Liver (tissue), 9 donors: Measurements from ENCODE around the gene TWIST1. TPM values are rescaled to one million over a fixed set of nuclear protein-coding genes. Genes with fewer than 3 reads are reported as not detected.

ENCODE experiments used
- DNase-seq: peaks from one replicate; pipeline ENCODE4 v3.0.0-alpha.2; 2017; ENCODE audit warnings: low spot score
- H3K27ac ChIP-seq, 2 donors: one replicate each; pipeline ENCODE4 v1.7.0; 2013; ENCODE audit warnings: inconsistent platforms in 2 of 2, low read length in 2 of 2, control low read depth in 1 of 2, low read depth in 1 of 2, mild to moderate bottlenecking in 1 of 2
- H3K27me3 ChIP-seq, 4 donors: one replicate each; pipeline versions ENCODE4 v1.6.1 to v1.7.0; 2013; ENCODE audit warnings: low read length in 3 of 4, inconsistent platforms in 1 of 4, mild to moderate bottlenecking in 1 of 4, moderate library complexity in 1 of 4; ENCODE audit not compliant: control insufficient read depth in 4 of 4, insufficient read depth in 4 of 4
- H3K36me3 ChIP-seq, 4 donors: one replicate each; pipeline versions ENCODE4 v1.6.1 to v1.7.0; 2013; ENCODE audit warnings: low read length in 3 of 4, mild to moderate bottlenecking in 3 of 4, low read depth in 1 of 4, moderate library complexity in 1 of 4; ENCODE audit not compliant: control insufficient read depth in 4 of 4, insufficient read depth in 3 of 4
- H3K4me1 ChIP-seq, 4 donors: one replicate each; pipeline versions ENCODE4 v1.6.1 to v1.7.0; 2013; ENCODE audit warnings: low read length in 3 of 4, mild to moderate bottlenecking in 3 of 4, moderate library complexity in 1 of 4; ENCODE audit not compliant: control insufficient read depth in 4 of 4, insufficient read depth in 4 of 4
- H3K4me3 ChIP-seq, 3 donors: one replicate each; pipeline versions ENCODE4 v1.6.1 to v1.7.0; 2013; ENCODE audit warnings: low read length in 3 of 3, control low read depth in 1 of 3, low read depth in 1 of 3, mild to moderate bottlenecking in 1 of 3
- H3K9ac ChIP-seq, 2 donors: one replicate each; pipeline ENCODE4 v1.7.0; 2013; ENCODE audit warnings: low read length in 2 of 2, mild to moderate bottlenecking in 2 of 2, moderate library complexity in 2 of 2, control low read depth in 1 of 2, low read depth in 1 of 2
- H3K9me3 ChIP-seq, 4 donors: one replicate each; pipeline versions ENCODE4 v1.6.1 to v1.7.0; 2013; ENCODE audit warnings: low read length in 3 of 4; ENCODE audit not compliant: control insufficient read depth in 4 of 4
- CTCF ChIP-seq: fragments of 150-350 bp; IDR thresholded peaks from 2 replicates; pipeline ENCODE4 v1.5.1; 2017; ENCODE audit warnings: improper control_type of control experiment, low read depth, low read length; ENCODE audit not compliant: missing input control
- EGR1 ChIP-seq, 2 donors: IDR thresholded peaks; 2 replicates each; pipeline ENCODE4 v1.6.1; 2016 to 2018; ENCODE audit warnings: antibody characterized with exemption in 2 of 2, low read depth in 2 of 2
- FOXA1 ChIP-seq: IDR thresholded peaks from 2 replicates; pipeline ENCODE4 v1.6.1; 2016; ENCODE audit warnings: antibody characterized with exemption
- FOXA2 ChIP-seq: IDR thresholded peaks from 2 replicates; pipeline ENCODE4 v1.6.1; 2016; ENCODE audit warnings: antibody characterized with exemption
- GABPA ChIP-seq, 2 donors: IDR thresholded peaks in 1 of 2; conservative IDR thresholded peaks in 1 of 2; 2 replicates each; pipeline ENCODE4 v1.6.1; 2016; ENCODE audit warnings: antibody characterized with exemption in 2 of 2, mild to moderate bottlenecking in 1 of 2, moderate library complexity in 1 of 2
- HNF4G ChIP-seq: IDR thresholded peaks from 2 replicates; pipeline ENCODE4 v1.6.1; 2016; ENCODE audit warnings: antibody characterized with exemption
- JUND ChIP-seq, 2 donors: IDR thresholded peaks; 2 replicates each; pipeline ENCODE4 v1.6.1; 2016; ENCODE audit warnings: antibody characterized with exemption in 2 of 2
- MAX ChIP-seq: IDR thresholded peaks from 2 replicates; pipeline ENCODE4 v1.6.1; 2016; ENCODE audit warnings: antibody characterized with exemption
- NR2F2 ChIP-seq: IDR thresholded peaks from 2 replicates; pipeline ENCODE4 v1.6.1; 2016; ENCODE audit warnings: antibody characterized with exemption
- REST ChIP-seq: IDR thresholded peaks from 2 replicates; pipeline ENCODE4 v1.6.1; 2016; ENCODE audit warnings: antibody characterized with exemption, mild to moderate bottlenecking
- RXRA ChIP-seq, 2 donors: IDR thresholded peaks; 2 replicates each; pipeline ENCODE4 v1.6.1; 2017 to 2018; ENCODE audit warnings: antibody characterized with exemption in 2 of 2, mild to moderate bottlenecking in 1 of 2
- SP1 ChIP-seq: IDR thresholded peaks from 2 replicates; pipeline ENCODE4 v1.6.1; 2018; ENCODE audit warnings: antibody characterized with exemption, mild to moderate bottlenecking
- TAF1 ChIP-seq: conservative IDR thresholded peaks from 2 replicates; pipeline ENCODE4 v1.6.1; 2016; ENCODE audit warnings: antibody characterized with exemption, mild to moderate bottlenecking
- YY1 ChIP-seq: IDR thresholded peaks from 2 replicates; pipeline ENCODE4 v1.6.1; 2016; ENCODE audit warnings: antibody characterized with exemption, mild to moderate bottlenecking
- WGBS: extraction: QIAGEN DNeasy Blood & Tissue Kit; methylation state at CpG from one replicate; pipeline ENCODE4 v1.1.7; 2013; 5-methylcytosine and 5-hydroxymethylcytosine counted together
- polyA plus RNA-seq, 2 donors: library from polyadenylated mRNA; stranded (reverse) in 1 of 2; unstranded in 1 of 2; fragments of 200-250 nt in 1 of 2; fragments of >200 nt in 1 of 2; fragmentation: Nextera tagmentation in 1 of 2; extraction: Ambion mirVana in 1 of 2; gene quantifications; one replicate each; pipeline versions ENCODE4 v1.2.1 to v1.2.3, GENCODE V29; 2013 to 2015
- total RNA-seq, 2 donors: library from RNA; depleted of rRNA; stranded (reverse); fragments of >200 nt; gene quantifications; one replicate each; pipeline ENCODE4 v1.2.3, GENCODE V29; 2014
- TF ChIP-seq, protein P1 (sequence below): IDR thresholded peaks from 2 replicates; pipeline ENCODE4 v1.6.1; 2016; ENCODE audit warnings: antibody characterized with exemption
- donor health status: healthy.
- donor health status: healthy.
- donor health status: healthy.
- donor health status: healthy.
- donor health status: healthy.

The TWIST1 gene
- total and polyA plus RNA-seq, 4 donors: 0.15 to 0.19 (median 0.17) TPM; not detected in 1

- TF ChIP-seq FOXA2 (no peak), RXRA (IDR thresholded peaks at IDR 0.05) (no peak), MAX (no peak), EGR1 (IDR thresholded peaks at IDR 0.05; ENCODE audit: low read depth in 2 of 2) (no peak), JUND (IDR thresholded peaks at IDR 0.05) (no peak)
These were observed 20.0 kb downstream of the TWIST1 start (continued) for GRCh38 chr7:19097165-19098055.

- TF ChIP-seq TAF1: no peak
- no peak for TF ChIP-seq GABPA (IDR thresholded peaks at IDR 0.05 in 1 of 2, conservative IDR thresholded peaks at IDR 0.05 in 1 of 2)
- no peak for TF ChIP-seq YY1
- TF ChIP-seq REST: no peak
- no peak for TF ChIP-seq FOXA1
- no peak for TF ChIP-seq CTCF
- no peak for TF ChIP-seq HNF4G
- TF ChIP-seq SP1: no peak
- TF ChIP-seq NR2F2: no peak
- no peak for TF ChIP-seq RXRA (IDR thresholded peaks at IDR 0.05)
- TF ChIP-seq, protein P1, sequence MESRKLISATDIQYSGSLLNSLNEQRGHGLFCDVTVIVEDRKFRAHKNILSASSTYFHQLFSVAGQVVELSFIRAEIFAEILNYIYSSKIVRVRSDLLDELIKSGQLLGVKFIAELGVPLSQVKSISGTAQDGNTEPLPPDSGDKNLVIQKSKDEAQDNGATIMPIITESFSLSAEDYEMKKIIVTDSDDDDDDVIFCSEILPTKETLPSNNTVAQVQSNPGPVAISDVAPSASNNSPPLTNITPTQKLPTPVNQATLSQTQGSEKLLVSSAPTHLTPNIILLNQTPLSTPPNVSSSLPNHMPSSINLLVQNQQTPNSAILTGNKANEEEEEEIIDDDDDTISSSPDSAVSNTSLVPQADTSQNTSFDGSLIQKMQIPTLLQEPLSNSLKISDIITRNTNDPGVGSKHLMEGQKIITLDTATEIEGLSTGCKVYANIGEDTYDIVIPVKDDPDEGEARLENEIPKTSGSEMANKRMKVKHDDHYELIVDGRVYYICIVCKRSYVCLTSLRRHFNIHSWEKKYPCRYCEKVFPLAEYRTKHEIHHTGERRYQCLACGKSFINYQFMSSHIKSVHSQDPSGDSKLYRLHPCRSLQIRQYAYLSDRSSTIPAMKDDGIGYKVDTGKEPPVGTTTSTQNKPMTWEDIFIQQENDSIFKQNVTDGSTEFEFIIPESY: no peak
- no peak for DNase-seq
- no peaks in the 10 kb centered on the region for H3K9me3 ChIP-seq
- peaks cover 0 to 9% (median 1%) of the 10 kb centered on the region in 4 donors for H3K27me3 ChIP-seq
- H3K4me3 ChIP-seq: no peak overlapping the region
- H3K4me1 ChIP-seq: no peaks in the 10 kb centered on the region
- no peak overlapping the region for H3K27ac ChIP-seq
- 65% methylated on average over 5 of the region's 5 CpGs for WGBS
- H3K36me3 ChIP-seq: no peaks in the 10 kb centered on the region
- H3K9ac ChIP-seq: no peak overlapping the region
These were observed 22.0 kb downstream of the TWIST1 start for GRCh38 chr7:19095353-19095860.
